ENCODE measurements around the gene INSC. TPM values are rescaled to one million over a fixed set of nuclear protein-coding genes. Genes with fewer than 3 reads are reported as not detected.

The INSC gene
- total and polyA plus RNA-seq, 11 donors: 0.19 to 1.5 (median 0.43) TPM; not detected in 1

- DNase-seq (no peak), ATAC-seq (no peak)
- TF ChIP-seq CTCF (IDR thresholded peaks at IDR 0.05) (no peak), POLR2A (IDR thresholded peaks at IDR 0.05) (no peak)
- Histone ChIP-seq H3K27ac (no peak overlapping the region), H3K4me1 (no peaks in the 10 kb centered on the region), H3K9me3 (peaks cover 0 to 33% (median 4%) of the 10 kb centered on the region in 12 donors), H3K36me3 (no peaks in the 10 kb centered on the region), H3K4me3 (no peak overlapping the region), H3K27me3 (no peaks in the 10 kb centered on the region)
- intact Hi-C loops (cut with DNase I): no loop called here
- WGBS, 4 donors: 87 to 93% (median 91%) methylated on average over 1 of the region's 1 CpG
These were observed 152.3 kb downstream of the INSC start for GRCh38 chr11:15266999-15267398.

GRCh38 chr11:15268598-15268997 lies 153.9 kb downstream of the INSC start:
- ATAC-seq: no peak
- DNase-seq: no peak
- Histone ChIP-seq H3K9me3 (peaks cover 0 to 33% (median 4%) of the 10 kb centered on the region in 12 donors), H3K27ac (no peak overlapping the region), H3K4me3 (no peak overlapping the region), H3K4me1 (no peaks in the 10 kb centered on the region), H3K27me3 (no peaks in the 10 kb centered on the region), H3K36me3 (no peaks in the 10 kb centered on the region)
- intact Hi-C loops (cut with DNase I): no loop called here
- TF ChIP-seq CTCF (IDR thresholded peaks at IDR 0.05) (no peak), POLR2A (IDR thresholded peaks at IDR 0.05) (no peak)

GRCh38 chr11:15275141-15275540 lies 160.4 kb downstream of the INSC start:
- 55 to 75% (median 68%) methylated on average over 2 of the region's 2 CpGs for WGBS, 4 donors
- no peaks in the 10 kb centered on the region for H3K9me3 ChIP-seq
- no peaks in the 10 kb centered on the region for H3K36me3 ChIP-seq
- H3K27ac ChIP-seq: no peak overlapping the region
- intact Hi-C loops (cut with DNase I): no loop called here
- H3K4me3 ChIP-seq: no peak overlapping the region
- TF ChIP-seq CTCF (IDR thresholded peaks at IDR 0.05) (no peak), POLR2A (IDR thresholded peaks at IDR 0.05) (no peak)
- no peaks in the 10 kb centered on the region for H3K27me3 ChIP-seq
- ATAC-seq (no peak), DNase-seq (no peak)
- H3K4me1 ChIP-seq: no peaks in the 10 kb centered on the region

DNA sequence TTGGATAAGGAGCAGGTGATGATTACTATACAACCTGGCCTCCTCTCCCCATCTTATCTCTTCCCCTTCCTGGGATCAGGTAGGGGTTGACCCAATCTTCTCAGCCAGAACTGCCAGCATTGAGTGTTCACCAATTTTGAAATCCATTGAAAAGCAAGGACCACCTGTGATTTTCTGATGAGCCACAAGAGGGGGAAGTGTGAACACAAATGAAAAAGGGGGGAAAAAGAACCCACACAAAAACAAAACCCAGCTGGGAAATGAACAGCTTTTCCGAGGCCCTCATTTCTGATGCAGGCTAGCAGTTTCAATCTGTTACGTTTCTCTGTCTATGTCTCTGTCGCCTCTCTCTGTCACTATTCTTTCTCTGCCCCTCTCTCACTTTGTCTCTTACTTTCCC lies 161.9 kb downstream of the INSC start:
- H3K4me1 ChIP-seq: no peaks in the 10 kb centered on the region
- ATAC-seq: no peak
- no peaks in the 10 kb centered on the region for H3K9me3 ChIP-seq
- intact Hi-C loops (cut with DNase I): no loop called here
- no peak for TF ChIP-seq POLR2A (IDR thresholded peaks at IDR 0.05)
- peak in 11 of 12 donors; percentile 19 to 50 (median 28) for TF ChIP-seq CTCF (IDR thresholded peaks at IDR 0.05)
- H3K27me3 ChIP-seq: peaks cover 0 to 3% (median 0%) of the 10 kb centered on the region in 9 donors
- no peak for DNase-seq
- H3K4me3 ChIP-seq: no peak overlapping the region
- WGBS, 4 donors: 30 to 37% (median 32%) methylated on average over 3 of the region's 3 CpGs
- H3K27ac ChIP-seq: no peak overlapping the region
- no peaks in the 10 kb centered on the region for H3K36me3 ChIP-seq

All from heart left ventricle (tissue), 16 donors.